Subcutaneous adipose tissue (tissue), 4 donors: ENCODE results near the gene PSME3IP1. TPM values are rescaled to one million over a fixed set of nuclear protein-coding genes. Genes with fewer than 3 reads are reported as not detected.

Experiments used
- CTCF ChIP-seq: fragments of 450-650 bp; IDR thresholded peaks from one replicate; pipeline ENCODE4 v1.5.1; 2016; ENCODE audit warnings: low read depth, mild to moderate bottlenecking, control low read depth, antibody characterized with exemption, moderate library complexity
- total RNA-seq, 4 donors: library from RNA; depleted of rRNA; stranded (reverse); fragments of >200 nt; gene quantifications; one replicate each; pipeline ENCODE4 v1.1.0, GENCODE V29; 2016

Gene PSME3IP1
- total RNA-seq, 4 donors from 2014 or later, result 51.8 to 64.5 (median 53.9) TPM

GRCh38 chr16:57137566-57138273 is 48.1 kb downstream of the PSME3IP1 start:
- TF ChIP-seq CTCF, result no peak

GRCh38 chr16:57137043-57137442 is 48.8 kb downstream of the PSME3IP1 start:
- no peak for TF ChIP-seq CTCF

- no peak for TF ChIP-seq CTCF
These were observed 50.9 kb downstream of the PSME3IP1 start for GRCh38 chr16:57134982-57135381.

GRCh38 chr16:57133886-57134285 is 52.0 kb downstream of the PSME3IP1 start:
- no peak for TF ChIP-seq CTCF

- TF ChIP-seq CTCF, result no peak
These were observed 52.8 kb downstream of the PSME3IP1 start for GRCh38 chr16:57133031-57133430.

- TF ChIP-seq CTCF, result no peak
These were observed 53.4 kb downstream of the PSME3IP1 start for GRCh38 chr16:57132470-57132869.

GRCh38 chr16:57131351-57131970 is 54.4 kb downstream of the PSME3IP1 start:
- TF ChIP-seq CTCF, result no peak
